ENCODE results near the gene ITGAD.
"Not testable (repeated sequence)": the region's sequence is repeated elsewhere in the genome, so short reads cannot be mapped to it uniquely, and the experiment has no call there.

Gene ITGAD

DNA sequence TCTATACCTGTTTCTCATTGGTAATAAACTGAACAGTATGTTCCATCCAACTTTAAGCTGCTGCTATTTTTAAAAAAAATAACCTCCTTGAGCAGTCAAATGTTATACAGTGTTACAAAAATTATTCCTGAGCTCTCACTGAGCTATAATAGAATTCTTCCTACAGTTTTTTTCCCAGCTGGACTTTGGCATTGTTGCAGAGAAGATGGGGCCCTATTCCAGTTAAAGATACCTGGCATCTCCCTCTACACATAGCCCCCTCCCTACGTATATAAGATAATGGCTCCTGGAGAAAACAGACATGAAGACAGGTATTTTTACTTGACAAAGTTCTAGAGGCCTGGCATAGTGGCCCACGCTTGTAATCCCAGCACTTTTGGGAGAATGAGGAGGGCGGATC lies 36.7 kb downstream of the ITGAD start:
- DNase-seq (ENCODE audit: low read depth): no peak

DNA sequence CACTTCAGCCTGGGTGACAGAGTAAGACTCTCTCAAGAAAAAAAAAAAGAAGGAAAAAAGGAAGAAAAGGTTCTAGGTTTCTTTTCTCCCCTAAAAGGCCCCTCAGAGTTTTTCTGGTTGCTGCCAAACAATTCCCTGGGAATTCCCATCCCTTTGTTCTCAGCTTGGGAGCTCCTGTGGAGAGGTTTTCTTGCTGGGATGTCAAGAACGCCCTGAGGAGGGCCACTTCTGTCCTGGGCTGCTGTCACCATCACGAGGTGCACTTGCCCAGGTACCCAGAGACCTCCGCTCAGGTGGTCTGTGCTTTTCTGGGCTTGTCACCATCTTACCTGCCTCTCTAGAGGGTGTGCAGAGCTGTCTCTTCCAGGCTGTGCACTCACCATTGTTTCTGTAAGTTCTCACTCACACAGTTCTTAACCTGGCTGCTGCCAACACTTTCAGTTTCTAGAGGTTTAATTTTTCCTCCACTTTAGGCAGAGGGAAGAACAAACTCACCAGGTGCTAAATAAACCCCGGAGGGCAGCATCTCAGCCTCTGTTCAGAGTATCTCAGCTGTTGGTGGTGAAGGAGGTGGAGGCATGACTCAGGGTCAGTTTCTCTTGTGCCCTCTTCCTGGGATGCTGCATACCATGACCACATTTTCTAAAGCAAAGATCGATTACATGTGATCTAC lies 37.4 kb downstream of the ITGAD start:
- no peak for DNase-seq (ENCODE audit: low read depth)

GRCh38 chr16:31435341-31436220 lies 42.4 kb downstream of the ITGAD start:
- DNase-seq (ENCODE audit: low read depth): no peak

DNA sequence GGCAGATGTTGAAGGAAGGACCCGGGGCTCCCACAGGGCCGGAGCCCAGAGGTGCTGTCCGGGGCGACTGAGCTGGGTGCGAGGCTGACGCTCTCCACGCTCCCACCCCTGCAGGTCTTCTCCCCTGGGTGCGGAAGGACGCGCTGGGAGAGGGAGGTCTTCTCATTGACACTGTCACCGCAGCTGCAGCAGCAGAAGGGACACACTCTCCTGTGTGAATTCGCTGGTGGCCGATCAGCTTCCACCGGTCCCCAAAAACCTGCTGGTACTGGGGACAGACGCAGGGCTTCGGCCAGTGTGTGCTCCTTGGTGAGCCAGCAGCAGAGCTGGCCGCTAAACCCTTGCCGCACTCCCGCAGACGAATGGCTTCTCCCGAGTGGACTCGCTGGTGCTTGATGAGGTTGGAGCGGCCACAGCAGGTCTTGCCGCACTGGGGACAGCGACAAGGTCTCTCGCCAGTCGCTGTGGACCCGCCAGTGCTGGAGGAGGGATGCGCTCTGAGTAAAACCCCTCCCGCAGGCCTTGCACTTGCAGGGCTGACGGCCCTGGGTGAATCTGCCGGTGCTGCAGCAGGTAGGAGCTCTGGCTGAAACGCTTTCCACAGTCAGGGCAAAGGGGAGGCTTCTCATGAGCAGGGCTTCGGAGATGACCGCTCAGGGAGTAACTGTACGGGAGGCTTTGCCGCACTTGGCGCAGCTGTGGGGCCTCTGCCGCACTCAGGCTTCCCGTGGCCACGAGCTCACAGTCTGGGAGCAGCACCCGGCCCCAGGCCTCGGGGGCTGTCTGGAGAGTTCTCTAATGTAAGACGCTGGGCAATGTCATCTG lies 43.3 kb downstream of the ITGAD start:
- no peak for DNase-seq (ENCODE audit: low read depth)

DNA sequence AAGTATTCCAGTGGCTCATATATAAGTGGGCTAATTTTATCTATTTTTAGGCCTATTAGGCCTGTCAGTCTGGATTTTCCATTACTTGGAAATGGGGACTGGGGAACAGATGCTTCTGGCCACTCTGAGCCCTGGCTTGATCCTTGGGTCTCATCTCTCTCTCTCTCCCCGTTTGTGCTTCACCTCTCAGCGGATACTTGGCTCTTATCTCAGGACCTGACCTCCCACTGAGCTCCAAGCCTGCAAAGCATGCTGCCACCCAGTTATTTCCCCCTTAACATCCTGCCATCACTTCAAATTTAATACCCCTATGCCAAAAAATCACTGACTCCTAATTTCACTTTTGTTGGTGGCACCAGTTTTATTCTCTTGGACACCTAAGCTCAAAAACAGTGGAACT lies 45.3 kb downstream of the ITGAD start:
- no peak for DNase-seq (ENCODE audit: low read depth)

DNA sequence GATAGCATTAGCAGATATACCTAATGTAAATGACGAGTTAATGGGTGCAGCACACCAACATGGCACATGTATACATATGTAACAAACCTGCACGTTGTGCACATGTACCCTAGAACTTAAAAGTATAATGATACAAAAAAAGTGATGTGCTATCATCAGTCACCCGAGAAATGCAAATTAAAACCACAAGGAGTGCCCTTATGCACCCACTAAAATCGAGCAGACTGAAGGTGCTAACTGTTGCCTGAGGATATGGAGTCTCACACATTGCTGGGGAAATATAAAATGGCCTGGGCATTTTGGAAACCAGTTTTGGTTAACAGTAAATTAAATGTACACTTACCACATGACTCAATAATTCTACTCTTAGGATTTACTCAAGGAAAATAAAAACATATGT lies 45.9 kb downstream of the ITGAD start:
- not testable (repeated sequence) for DNase-seq (ENCODE audit: low read depth)

- DNase-seq (ENCODE audit: low read depth): no peak
Measured at GRCh38 chr16:31439519-31439918, 46.4 kb downstream of the ITGAD start.

DNA sequence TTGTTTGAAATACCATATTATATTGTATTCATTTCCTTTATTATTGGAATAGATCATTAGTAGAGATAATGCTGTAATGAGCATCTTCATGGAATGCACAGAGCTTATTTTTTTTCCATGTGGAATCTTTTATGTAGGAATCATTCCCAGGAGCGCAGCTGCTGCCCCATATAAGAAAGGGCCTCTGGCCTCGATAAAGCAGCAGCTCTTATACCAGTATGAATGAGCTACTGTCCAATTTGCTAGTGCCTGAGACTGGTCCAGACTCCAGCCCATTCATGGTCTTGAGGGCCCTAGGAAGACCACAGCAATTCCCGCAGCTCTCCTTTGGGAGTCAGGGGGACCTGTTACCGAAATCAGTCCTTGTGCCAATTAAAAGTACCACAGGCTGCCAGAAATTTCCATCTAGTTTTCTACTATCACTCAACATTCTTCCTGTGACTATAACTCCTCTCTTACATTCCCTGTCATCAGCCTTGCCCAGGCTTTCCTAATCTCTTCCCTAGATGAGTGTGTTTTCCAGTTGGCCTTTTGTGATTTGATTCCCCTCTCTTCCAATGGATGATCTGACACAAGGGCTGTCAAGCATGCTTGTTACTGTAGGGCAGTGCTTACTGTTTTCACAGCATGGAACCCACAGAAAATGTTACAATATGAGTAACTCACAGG lies 47.5 kb downstream of the ITGAD start:
- DNase-seq (ENCODE audit: low read depth): no peak

DNA sequence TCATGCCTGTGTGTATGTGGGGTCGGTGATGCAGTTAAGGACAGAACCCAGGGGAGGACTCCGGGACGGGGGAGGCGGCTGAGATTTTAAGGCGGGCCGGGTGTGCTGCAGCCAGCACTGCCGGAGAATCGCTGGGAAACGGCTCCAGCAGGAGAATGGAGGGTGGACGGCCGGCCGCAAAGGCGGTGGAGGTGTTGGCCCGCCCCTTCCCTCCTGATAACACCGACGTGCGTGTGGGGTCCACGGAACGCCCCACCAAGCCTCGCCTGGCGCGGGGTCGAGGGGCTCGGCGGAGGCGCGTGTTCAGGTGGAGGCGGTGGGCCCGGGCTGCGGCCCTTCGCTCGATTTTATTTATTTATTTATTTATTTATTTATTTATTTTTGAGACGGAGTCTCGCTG lies 48.8 kb downstream of the ITGAD start:
- DNase-seq (ENCODE audit: low read depth): no peak

DNA sequence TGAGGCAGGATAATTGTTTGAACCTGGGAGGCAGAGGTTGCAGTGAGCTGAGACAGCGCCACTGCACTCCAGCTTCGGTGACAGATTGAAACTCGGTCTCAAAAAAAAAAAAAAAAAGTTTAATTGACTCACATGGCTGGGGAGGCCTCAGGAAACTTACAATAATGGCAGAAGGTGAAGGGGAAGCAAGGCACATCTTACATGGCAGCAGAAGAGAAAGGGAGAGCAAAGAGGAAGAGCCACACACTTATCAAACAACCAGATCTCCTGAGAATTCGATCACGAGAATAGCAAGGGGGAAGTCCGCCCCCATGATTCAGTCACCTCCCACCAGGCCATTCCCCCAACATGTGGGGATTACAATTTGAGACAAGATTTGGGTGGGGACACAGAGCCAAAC lies 52.8 kb downstream of the ITGAD start:
- not testable (repeated sequence) for DNase-seq (ENCODE audit: low read depth)

DNA sequence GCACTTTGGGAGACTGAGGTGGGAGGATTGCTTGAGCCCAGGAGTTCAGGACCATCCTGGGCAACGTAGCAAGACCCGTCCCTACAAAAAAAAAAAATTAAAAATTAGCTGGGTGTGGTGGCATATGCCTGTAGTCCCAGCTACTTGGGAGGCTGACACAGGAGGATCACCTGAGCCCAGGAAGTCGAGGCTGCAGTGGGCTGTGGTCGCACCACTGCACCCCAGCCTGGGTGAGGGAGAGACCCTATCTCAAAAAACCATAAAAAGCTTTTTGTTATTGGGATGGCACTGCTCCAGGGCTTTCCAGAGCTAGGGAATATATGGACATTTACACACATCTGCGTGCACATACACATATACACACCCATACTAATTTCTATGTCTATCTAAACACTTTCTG lies 58.1 kb downstream of the ITGAD start:
- DNase-seq (ENCODE audit: low read depth): no peak

- DNase-seq (ENCODE audit: low read depth): no peak
Measured at GRCh38 chr16:31451681-31452351, 58.7 kb downstream of the ITGAD start.

DNA sequence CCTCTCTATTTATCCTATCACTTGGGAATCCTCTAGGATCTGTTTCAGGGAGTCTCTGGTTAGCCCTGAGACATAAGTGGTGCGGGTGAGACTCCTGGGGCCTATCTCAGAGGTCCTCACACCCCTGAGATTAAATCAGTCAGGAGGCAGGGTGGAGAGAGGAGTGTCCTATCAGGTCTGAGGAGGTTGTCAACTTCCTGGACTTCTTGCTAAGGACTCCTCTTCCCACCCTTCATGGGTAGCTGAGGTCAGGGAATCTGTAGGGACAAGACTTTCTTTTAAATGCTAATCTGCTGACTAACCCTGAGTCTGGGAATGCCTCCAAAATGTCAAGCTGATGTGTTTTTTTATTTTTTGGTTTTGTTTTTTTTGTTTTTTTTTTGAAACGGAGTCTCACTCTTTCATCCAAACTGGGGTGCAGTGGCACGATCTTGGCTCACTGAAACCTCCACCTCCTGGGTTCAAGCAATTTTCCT lies 59.5 kb downstream of the ITGAD start:
- DNase-seq (ENCODE audit: low read depth): peak; percentile 88

DNA sequence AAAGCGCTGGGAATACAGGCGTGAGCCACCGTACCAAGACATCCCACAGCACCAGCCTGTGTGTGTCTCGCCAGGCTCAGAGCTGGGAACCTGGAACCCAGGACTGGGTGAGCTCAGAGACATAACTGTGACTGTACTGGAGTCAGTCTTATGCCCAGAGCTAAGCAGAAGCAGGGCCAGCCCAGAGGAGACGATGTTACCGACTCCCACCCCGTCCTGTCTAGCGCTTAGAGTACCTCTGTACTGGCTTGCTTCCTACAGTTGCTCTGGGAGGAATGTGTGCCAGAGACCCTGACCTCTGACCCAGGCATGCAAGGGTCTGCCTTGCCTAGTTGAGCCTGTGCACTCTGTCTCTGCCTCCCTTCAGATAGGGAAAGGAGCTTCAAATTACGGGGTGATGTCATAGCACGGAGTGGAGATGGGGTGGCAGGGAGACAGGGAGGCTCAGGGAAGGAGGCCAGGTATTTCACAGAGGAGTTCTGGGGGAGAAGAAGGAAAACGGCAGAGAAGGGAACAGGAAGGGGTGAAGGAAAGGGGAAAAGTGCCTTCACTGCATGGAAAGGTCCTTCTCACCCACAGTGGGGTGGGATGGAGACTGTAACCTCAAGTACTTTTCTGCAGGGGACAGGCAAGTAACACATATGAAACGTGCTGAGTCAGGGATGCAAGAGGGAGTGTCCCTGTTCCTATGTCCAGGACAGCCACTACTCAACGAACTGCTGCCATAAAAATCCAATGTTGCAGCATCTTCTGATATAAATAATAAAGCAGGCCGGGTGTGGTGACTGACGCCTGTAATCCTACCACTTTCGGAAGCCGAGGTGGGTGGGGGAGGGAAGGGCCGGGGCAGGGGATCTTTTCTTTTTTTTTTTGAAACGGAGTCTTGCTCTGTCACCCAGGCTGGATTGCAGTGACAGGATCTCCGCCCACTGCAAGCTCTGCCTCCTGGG lies 60.4 kb downstream of the ITGAD start:
- no peak for DNase-seq (ENCODE audit: low read depth)

- no peak for DNase-seq (ENCODE audit: low read depth)
Measured at GRCh38 chr16:31455601-31456314, 62.6 kb downstream of the ITGAD start.

DNA sequence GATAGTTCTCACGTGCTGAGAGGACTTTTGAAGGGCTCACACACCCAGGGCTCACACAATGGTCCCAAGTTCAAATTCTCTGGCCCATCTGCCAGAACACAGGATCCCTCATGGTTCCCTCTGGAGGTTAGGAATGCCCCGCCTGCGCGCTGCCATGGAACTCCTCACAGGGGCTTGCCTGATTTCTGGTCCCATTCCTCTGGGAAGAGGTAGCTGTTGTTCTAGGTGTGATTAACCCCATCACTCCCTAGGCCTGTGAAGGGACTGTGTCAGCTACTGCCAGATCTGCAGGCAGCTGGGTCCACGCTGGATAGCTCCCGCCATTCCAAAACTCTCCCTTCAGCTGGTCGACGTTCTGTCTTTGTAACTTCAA lies 63.8 kb downstream of the ITGAD start:
- no peak for DNase-seq (ENCODE audit: low read depth)

DNA sequence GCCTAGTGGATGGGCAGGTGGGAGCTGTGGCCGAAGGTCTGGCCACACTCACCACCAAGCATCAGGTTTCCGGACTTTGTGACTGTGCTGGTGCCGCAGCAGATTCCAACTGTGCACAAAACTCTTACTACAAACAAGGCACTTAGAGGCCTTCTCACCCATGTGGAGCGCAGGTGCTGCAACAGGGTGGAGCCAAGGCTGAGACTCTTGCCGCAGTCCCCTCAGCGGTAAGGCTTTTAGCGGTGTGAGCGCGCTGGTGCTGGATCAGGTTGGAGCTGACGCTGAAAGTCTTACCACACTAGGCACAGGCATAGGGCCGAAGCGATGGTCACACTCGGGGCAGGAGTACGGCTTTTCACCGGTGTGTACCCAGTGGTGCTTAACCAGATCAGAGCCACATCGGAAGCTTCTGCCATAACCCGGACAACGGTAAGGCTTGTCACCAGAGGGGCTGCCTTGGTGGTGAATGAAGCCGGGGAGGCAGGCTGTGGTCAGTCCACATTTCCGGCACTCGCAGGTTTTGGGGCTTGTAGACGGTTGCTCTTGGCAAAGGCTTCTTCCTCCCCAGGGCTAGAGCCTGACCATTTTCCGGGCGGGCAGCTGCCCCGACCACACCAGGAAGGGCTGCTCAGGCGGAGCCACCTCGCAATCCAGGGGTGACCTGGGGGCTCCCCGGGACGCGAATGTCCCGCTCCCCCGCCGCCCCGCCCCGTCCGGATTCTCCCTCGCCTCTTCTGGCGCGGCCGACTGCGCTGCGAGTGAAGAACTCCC lies 65.1 kb downstream of the ITGAD start:
- no peak for DNase-seq (ENCODE audit: low read depth)

GRCh38 chr16:31458844-31459686 lies 65.9 kb downstream of the ITGAD start, which contains the start of gene ARMC5:
Gene ARMC5, plus strand, starts transcription at chr16:31459501. Its CDS starts 24 bp downstream, at chr16:31459525.
- peak; percentile 93 for DNase-seq (ENCODE audit: low read depth)

Data from GM04504 (cell line).